HEK293 (cell line): ENCODE results near the gene TAF1D.

Source experiments
- CTCF ChIA-PET: fragments of 350-600 bp; formaldehyde crosslinking; extraction: SDS; loops from one replicate; lab custom pipeline; 2021; ENCODE audit warnings: antibody characterized with exemption; lab: Yijun Ruan, JAX
- POLR2A ChIA-PET: fragments of 300-600 bp; formaldehyde crosslinking; extraction: SDS; loops from one replicate; lab custom pipeline; 2020; ENCODE audit warnings: antibody characterized with exemption, inconsistent platforms; lab: Yijun Ruan, JAX
- H3K27ac ChIP-seq: fragments of 200-500 bp; sonication (Bioruptor generic); 2 replicates; pipeline ENCODE4 v1.5.1; 2014; ENCODE audit warnings: low read depth, low read length, control low read depth, inconsistent platforms; ENCODE audit errors: extremely low read depth
- H3K36me3 ChIP-seq, 2 experiments: fragments of 200-500 bp in 1 of 2; sonication (Bioruptor generic) in 1 of 2; 1 replicate in 1 of 2; 2 replicates in 1 of 2; pipeline ENCODE4 v1.5.1; 2014 to 2017; ENCODE audit warnings: inconsistent platforms in 2 of 2, low read length in 2 of 2; ENCODE audit not compliant: control insufficient read depth in 2 of 2, insufficient read depth in 1 of 2
- H3K4me1 ChIP-seq: fragments of 200-500 bp; sonication (Bioruptor generic); 2 replicates; pipeline ENCODE4 v1.5.1; 2014; ENCODE audit warnings: mild to moderate bottlenecking, low read length, inconsistent platforms; ENCODE audit not compliant: control insufficient read depth, insufficient read depth
- H3K4me3 ChIP-seq: 2 replicates; pipeline ENCODE4 v1.5.1; 2011; ENCODE audit warnings: low read depth, mild to moderate bottlenecking, control low read depth, low read length, moderate library complexity
- H3K9me3 ChIP-seq: fragments of 200-500 bp; sonication (Bioruptor generic); 2 replicates; pipeline ENCODE4 v1.5.1; 2014; ENCODE audit warnings: low read depth, low read length, inconsistent platforms; ENCODE audit not compliant: control insufficient read depth, insufficient read depth
- BCL6B ChIP-seq: fragments of 450-650 bp; formaldehyde crosslinking; IDR thresholded peaks from 2 replicates; pipeline ENCODE4 v1.5.1; 2017; ENCODE audit warnings: missing biosample characterization, missing genetic modification characterization
- CTCF ChIP-seq: fragments of 450-650 bp; formaldehyde crosslinking; IDR thresholded peaks from 2 replicates; pipeline ENCODE4 v1.5.1; 2016; ENCODE audit warnings: missing biosample characterization, missing genetic modification characterization
- MEIS1 ChIP-seq: sonication (generic); formaldehyde crosslinking; IDR thresholded peaks from 2 replicates; pipeline ENCODE4 v1.8.1; 2022; ENCODE audit warnings: missing genetic modification reagents, mild to moderate bottlenecking, borderline replicate concordance
- PATZ1 ChIP-seq: fragments of 450-650 bp; formaldehyde crosslinking; IDR thresholded peaks from 2 replicates; pipeline ENCODE4 v1.5.1; 2016; ENCODE audit warnings: missing biosample characterization, missing genetic modification characterization
- PRDM6 ChIP-seq: fragments of 450-650 bp; formaldehyde crosslinking; IDR thresholded peaks from 2 replicates; pipeline ENCODE4 v1.5.1; 2017; ENCODE audit warnings: missing biosample characterization, missing genetic modification characterization
- SCRT2 ChIP-seq: fragments of 450-650 bp; formaldehyde crosslinking; IDR thresholded peaks from 2 replicates; pipeline ENCODE4 v1.5.1; 2016; ENCODE audit warnings: missing biosample characterization, missing genetic modification characterization
- SP2 ChIP-seq: fragments of 450-650 bp; formaldehyde crosslinking; IDR thresholded peaks from 2 replicates; pipeline ENCODE4 v1.5.1; 2016; ENCODE audit warnings: missing biosample characterization, missing genetic modification characterization
- TCF7L2 ChIP-seq: IDR thresholded peaks from 2 replicates; pipeline ENCODE4 v1.6.1; 2011; ENCODE audit warnings: low read depth, mild to moderate bottlenecking, inconsistent platforms, low read length, moderate library complexity, borderline replicate concordance
- ZNF155 ChIP-seq: fragments of 450-650 bp; formaldehyde crosslinking; IDR thresholded peaks from 2 replicates; pipeline ENCODE4 v1.5.1; 2016; ENCODE audit warnings: missing biosample characterization, missing genetic modification characterization
- ZNF174 ChIP-seq: fragments of 450-650 bp; formaldehyde crosslinking; IDR thresholded peaks from 2 replicates; pipeline ENCODE4 v1.5.0; 2017; ENCODE audit warnings: missing biosample characterization, mild to moderate bottlenecking, missing genetic modification characterization
- ZNF2 ChIP-seq: fragments of 450-650 bp; formaldehyde crosslinking; IDR thresholded peaks from 2 replicates; pipeline ENCODE4 v1.5.1; 2016; ENCODE audit warnings: missing biosample characterization, missing genetic modification characterization
- ZNF280D ChIP-seq: fragments of 450-650 bp; formaldehyde crosslinking; IDR thresholded peaks from 2 replicates; pipeline ENCODE4 v1.5.1; 2016; ENCODE audit warnings: missing biosample characterization, missing genetic modification characterization
- ZNF398 ChIP-seq: fragments of 450-650 bp; formaldehyde crosslinking; IDR thresholded peaks from 2 replicates; pipeline ENCODE4 v1.5.1; 2017; ENCODE audit warnings: missing biosample characterization, missing genetic modification characterization
- ZNF416 ChIP-seq: fragments of 450-650 bp; formaldehyde crosslinking; IDR thresholded peaks from 2 replicates; pipeline ENCODE4 v1.5.1; 2016; ENCODE audit warnings: missing biosample characterization, missing genetic modification characterization
- ZNF488 ChIP-seq: fragments of 450-650 bp; formaldehyde crosslinking; IDR thresholded peaks from 2 replicates; pipeline ENCODE4 v1.5.1; 2016; ENCODE audit warnings: missing biosample characterization, missing genetic modification characterization
- ZNF548 ChIP-seq: fragments of 450-650 bp; formaldehyde crosslinking; IDR thresholded peaks from 2 replicates; pipeline ENCODE4 v1.5.1; 2016; ENCODE audit warnings: missing biosample characterization, missing genetic modification characterization
- ZNF585B ChIP-seq: fragments of 450-650 bp; formaldehyde crosslinking; IDR thresholded peaks from 2 replicates; pipeline ENCODE4 v1.5.1; 2016; ENCODE audit warnings: missing biosample characterization, missing genetic modification characterization
- ZNF626 ChIP-seq: fragments of 450-650 bp; sonication (Bioruptor Pico); formaldehyde crosslinking; IDR thresholded peaks from 2 replicates; pipeline ENCODE4 v1.5.1; 2018; ENCODE audit warnings: missing biosample characterization, missing genetic modification characterization, inconsistent platforms
- ZNF704 ChIP-seq: fragments of 450-650 bp; formaldehyde crosslinking; IDR thresholded peaks from 2 replicates; pipeline ENCODE4 v1.5.1; 2016; ENCODE audit warnings: missing biosample characterization, missing genetic modification characterization
- ZSCAN23 ChIP-seq: fragments of 450-650 bp; formaldehyde crosslinking; IDR thresholded peaks from 2 replicates; pipeline ENCODE4 v1.5.1; 2016; ENCODE audit warnings: missing biosample characterization, missing genetic modification characterization

The TAF1D gene

GRCh38 chr11:93694557-93694956, 46.7 kb downstream of the TAF1D start:
- Histone ChIP-seq H3K9me3 (no peaks in the 10 kb centered on the region), H3K27ac (no peak overlapping the region), H3K4me1 (no peaks in the 10 kb centered on the region), H3K4me3 (no peak overlapping the region), H3K36me3 (peaks cover 48 to 92% of the 10 kb centered on the region in 2 experiments)
- CTCF ChIA-PET: interaction anchor here (0.6 kb wide), 1 partner anchor 154 kb away, joined by 3 read pairs; no protein-coding TSS in a partner anchor
- TF ChIP-seq ZSCAN23 (no peak), SP2 (no peak), PATZ1 (tag by site-specific recombination) (no peak), PRDM6 (tag by site-specific recombination) (no peak), ZNF488 (no peak), TCF7L2 (no peak), BCL6B (tag by site-specific recombination) (no peak), ZNF626 (tag by site-specific recombination) (no peak), MEIS1 (CRISPR knock-in tag) (no peak), ZNF585B (tag by site-specific recombination) (no peak)
- POLR2A ChIA-PET: no interaction called here

- H3K9me3 ChIP-seq: no peaks in the 10 kb centered on the region
- peaks cover 48 to 92% of the 10 kb centered on the region in 2 experiments for H3K36me3 ChIP-seq
- CTCF ChIA-PET: interaction anchor here (0.6 kb wide), 1 partner anchor 153 kb away, joined by 3 read pairs; no protein-coding TSS in a partner anchor
- no peaks in the 10 kb centered on the region for H3K4me1 ChIP-seq
- POLR2A ChIA-PET: no interaction called here
- H3K27ac ChIP-seq: no peak overlapping the region
- no peak overlapping the region for H3K4me3 ChIP-seq
- TF ChIP-seq ZNF2 (tag by site-specific recombination) (no peak), SCRT2 (tag by site-specific recombination) (no peak), ZNF398 (tag by site-specific recombination) (no peak), ZNF488 (no peak), ZNF704 (tag by site-specific recombination) (no peak), CTCF (tag by site-specific recombination) (no peak), ZNF416 (tag by site-specific recombination) (no peak), ZNF280D (tag by site-specific recombination) (no peak), ZNF174 (tag by site-specific recombination) (no peak), ZNF548 (tag by site-specific recombination) (no peak), ZNF155 (tag by site-specific recombination) (no peak)
Measured at GRCh38 chr11:93694109-93694508, 47.2 kb downstream of the TAF1D start.
